Activated T-cell treated with anti-CD3 and anti-CD28 coated beads, Interleukin-2, amount 50 U/mL, for 4 hours (primary cell): Measurements from ENCODE around the gene NFIB. TPM values are rescaled to one million over a fixed set of nuclear protein-coding genes. Genes with fewer than 3 reads are reported as not detected.

Experiments used
- ATAC-seq, 2 donors: fragments of 200-7000 bp; cut with Tn5 transposase; one replicate each; pipeline ENCODE4 v1.10.0; 2021
- DNase-seq: peaks from one replicate; pipeline ENCODE4 v3.0.0-alpha.2; 2020
- H3K27me3 Mint-ChIP-seq: one replicate; pipeline ENCODE4 v1.8.0; 2021; ENCODE audit warnings: low read depth, mixed read lengths
- H3K36me3 Mint-ChIP-seq: one replicate; pipeline ENCODE4 v1.8.0; 2022; ENCODE audit warnings: mixed read lengths; ENCODE audit not compliant: insufficient read depth
- H3K4me1 Mint-ChIP-seq: one replicate; pipeline ENCODE4 v1.8.0; 2021; ENCODE audit warnings: low read depth, mixed read lengths
- H3K4me3 Mint-ChIP-seq: one replicate; pipeline ENCODE4 v1.8.0; 2021; ENCODE audit warnings: mild to moderate bottlenecking, moderate library complexity, mixed read lengths
- H3K9me3 Mint-ChIP-seq: one replicate; pipeline ENCODE4 v1.8.0; 2021; ENCODE audit warnings: mixed read lengths
- total RNA-seq, 3 donors: library from RNA; stranded (reverse); gene quantifications; one replicate each; pipeline ENCODE4 v1.2.1, GENCODE V29; 2021

The NFIB gene
- total RNA-seq, 3 donors from 2014 or later = 0.20 to 0.42 (median 0.30) TPM

DNA sequence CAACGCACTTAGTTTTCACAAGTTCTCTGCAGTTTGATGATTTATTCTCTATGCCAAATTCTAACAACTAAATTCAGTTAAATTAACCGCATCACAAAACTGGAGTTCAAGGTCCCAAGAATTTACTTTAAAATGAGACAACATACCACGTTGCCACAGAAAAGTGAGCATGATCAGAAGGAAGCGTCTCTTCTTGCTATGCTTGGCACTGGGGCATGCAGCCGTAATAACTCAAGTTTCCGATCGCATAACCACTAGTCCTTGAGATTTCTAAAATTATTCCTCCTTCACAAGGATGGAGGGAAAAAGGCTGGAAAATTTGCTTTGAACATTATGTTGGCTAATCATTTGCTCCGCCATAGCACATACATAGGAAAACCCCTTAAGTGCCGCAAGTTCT, 13.9 kb downstream of the NFIB start:
- H3K4me1 Mint-ChIP-seq = no peaks in the 10 kb centered on the region
- no peak for DNase-seq
- no peak for ATAC-seq
- H3K9me3 Mint-ChIP-seq = no peaks in the 10 kb centered on the region
- H3K36me3 Mint-ChIP-seq = no peaks in the 10 kb centered on the region
- H3K4me3 Mint-ChIP-seq = no peak overlapping the region
- H3K27me3 Mint-ChIP-seq = peaks cover 17% of the 10 kb centered on the region

DNA sequence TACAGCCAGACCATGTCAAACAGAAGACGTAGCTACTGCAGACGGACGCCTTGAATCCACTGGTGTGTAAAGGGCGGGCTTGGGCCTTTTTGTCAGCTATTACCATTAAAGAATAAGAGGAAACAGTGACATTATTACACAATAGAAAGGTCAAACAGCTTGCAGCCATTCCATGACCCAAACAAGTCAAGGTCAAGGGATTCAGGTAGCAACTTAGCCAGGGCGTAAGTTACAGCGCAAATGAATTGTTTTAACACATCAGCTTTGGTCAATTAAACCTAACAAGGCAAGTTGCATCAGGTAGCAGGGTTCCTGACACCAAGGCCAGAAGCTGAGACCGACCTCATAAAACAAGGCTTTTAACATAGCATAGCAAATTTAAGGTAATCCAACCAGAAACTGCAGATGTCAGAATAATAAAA, 15.3 kb downstream of the NFIB start:
- ATAC-seq (no peak), DNase-seq (no peak)
- Mint-ChIP-seq H3K9me3 (no peaks in the 10 kb centered on the region), H3K4me3 (no peak overlapping the region), H3K4me1 (no peaks in the 10 kb centered on the region), H3K36me3 (no peaks in the 10 kb centered on the region), H3K27me3 (peaks cover 20% of the 10 kb centered on the region)

DNA sequence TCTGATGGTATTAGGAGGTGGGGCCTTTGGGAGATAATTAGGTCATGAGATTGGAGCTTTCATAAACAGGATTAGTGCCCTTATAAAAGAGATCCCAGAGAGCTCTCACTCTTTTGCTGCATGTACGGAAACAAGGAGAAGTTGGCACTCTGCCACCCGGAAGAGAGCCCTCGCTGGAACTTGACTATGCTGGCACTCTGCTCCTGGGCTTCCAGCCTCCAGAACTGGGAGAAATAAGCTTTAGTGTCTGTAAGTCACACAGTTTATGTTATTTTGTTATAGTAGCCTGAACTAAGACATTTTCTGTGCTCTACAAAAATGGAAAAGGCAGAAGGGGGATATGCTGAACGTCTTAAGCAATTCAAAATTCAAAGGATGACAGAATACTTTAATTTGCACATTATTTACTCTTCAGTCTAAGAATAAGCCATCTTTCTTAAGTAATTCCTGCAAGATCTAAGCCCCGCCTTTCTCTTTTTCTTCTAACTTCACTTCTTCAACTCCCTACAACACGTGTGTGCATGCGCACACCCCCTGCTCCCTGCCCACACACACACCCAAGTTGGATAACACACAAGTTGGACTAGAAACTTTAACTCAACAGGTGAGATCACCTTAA, 17.3 kb downstream of the NFIB start:
- DNase-seq = no peak
- Mint-ChIP-seq H3K36me3 (no peaks in the 10 kb centered on the region), H3K27me3 (peaks cover 19% of the 10 kb centered on the region), H3K4me3 (no peak overlapping the region), H3K4me1 (no peaks in the 10 kb centered on the region), H3K9me3 (no peaks in the 10 kb centered on the region)
- no peak for ATAC-seq

DNA sequence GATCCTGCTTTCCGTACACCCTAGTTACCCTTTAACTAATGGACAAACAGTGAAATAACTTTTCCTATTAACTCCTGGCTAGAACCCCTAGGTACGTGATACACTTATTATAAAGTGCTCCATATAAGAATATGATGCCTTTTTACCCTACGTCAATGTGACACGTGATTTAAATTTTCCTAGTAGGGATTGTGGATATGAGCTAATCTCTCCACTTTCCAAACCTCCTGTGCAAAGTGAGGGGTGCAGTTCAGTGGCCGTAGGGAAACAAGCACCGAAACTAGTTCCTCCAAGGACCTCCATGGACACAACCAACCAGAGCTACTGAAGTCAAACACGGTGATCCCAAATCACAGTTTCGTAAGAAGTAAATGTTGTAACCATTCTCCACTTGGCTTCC, 19.3 kb downstream of the NFIB start:
- Mint-ChIP-seq H3K9me3 (no peaks in the 10 kb centered on the region), H3K4me3 (no peak overlapping the region), H3K36me3 (no peaks in the 10 kb centered on the region), H3K27me3 (peaks cover 16% of the 10 kb centered on the region), H3K4me1 (no peaks in the 10 kb centered on the region)
- DNase-seq (no peak), ATAC-seq (no peak)

GRCh38 chr9:14293801-14294200, 20.1 kb downstream of the NFIB start:
- Mint-ChIP-seq H3K9me3 (no peaks in the 10 kb centered on the region), H3K4me1 (no peaks in the 10 kb centered on the region), H3K27me3 (peaks cover 16% of the 10 kb centered on the region), H3K4me3 (no peak overlapping the region), H3K36me3 (no peaks in the 10 kb centered on the region)
- no peak for ATAC-seq
- DNase-seq = no peak

DNA sequence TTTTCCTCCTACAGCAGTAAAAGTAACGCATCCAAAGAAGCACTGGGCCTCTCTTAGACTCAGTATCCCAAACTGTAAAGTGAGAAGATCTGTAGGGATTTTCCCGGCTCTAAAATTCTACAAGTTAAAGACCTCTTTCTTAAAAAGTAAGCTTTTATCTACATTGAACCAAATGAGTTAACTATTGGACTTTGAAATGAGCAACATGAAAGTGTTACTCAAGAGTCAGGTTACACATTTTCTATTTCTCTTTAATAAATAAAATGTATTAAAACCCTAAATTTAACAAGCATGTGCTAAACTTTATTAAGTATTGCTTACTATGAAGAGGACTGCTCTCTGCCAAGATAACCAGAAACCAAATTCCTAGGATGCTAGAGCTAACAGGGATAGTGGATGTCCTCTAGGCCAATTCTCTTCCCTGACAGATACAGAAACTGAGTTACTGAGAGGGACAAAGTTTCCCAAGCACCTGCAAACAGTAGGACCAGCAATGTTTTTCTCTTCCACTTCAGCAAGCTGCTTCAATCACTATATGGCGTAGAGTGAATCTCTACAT, 21.7 kb downstream of the NFIB start:
- Mint-ChIP-seq H3K9me3 (no peaks in the 10 kb centered on the region), H3K4me1 (no peaks in the 10 kb centered on the region), H3K36me3 (no peaks in the 10 kb centered on the region), H3K4me3 (no peak overlapping the region), H3K27me3 (peaks cover 15% of the 10 kb centered on the region)
- ATAC-seq (no peak), DNase-seq (no peak)

GRCh38 chr9:14289916-14290315, 24.0 kb downstream of the NFIB start:
- Mint-ChIP-seq H3K36me3 (no peaks in the 10 kb centered on the region), H3K27me3 (peaks cover 11% of the 10 kb centered on the region), H3K4me3 (no peak overlapping the region), H3K4me1 (no peaks in the 10 kb centered on the region), H3K9me3 (no peaks in the 10 kb centered on the region)
- DNase-seq (no peak), ATAC-seq (no peak)

- no peak for ATAC-seq
- Mint-ChIP-seq H3K36me3 (no peaks in the 10 kb centered on the region), H3K4me3 (no peak overlapping the region), H3K4me1 (no peaks in the 10 kb centered on the region), H3K27me3 (peaks cover 7% of the 10 kb centered on the region), H3K9me3 (no peaks in the 10 kb centered on the region)
- no peak for DNase-seq
Measured at GRCh38 chr9:14288433-14288832, 25.5 kb downstream of the NFIB start.

- H3K4me1 Mint-ChIP-seq = no peaks in the 10 kb centered on the region
- H3K27me3 Mint-ChIP-seq = peaks cover 3% of the 10 kb centered on the region
- DNase-seq (no peak), ATAC-seq (no peak)
- H3K9me3 Mint-ChIP-seq = no peaks in the 10 kb centered on the region
- H3K36me3 Mint-ChIP-seq = no peaks in the 10 kb centered on the region
- H3K4me3 Mint-ChIP-seq = no peak overlapping the region
Measured at GRCh38 chr9:14286121-14286520, 27.8 kb downstream of the NFIB start.

- Mint-ChIP-seq H3K36me3 (no peaks in the 10 kb centered on the region), H3K4me3 (no peak overlapping the region), H3K9me3 (no peaks in the 10 kb centered on the region), H3K4me1 (no peaks in the 10 kb centered on the region), H3K27me3 (peaks cover 9% of the 10 kb centered on the region)
- no peak for ATAC-seq
- DNase-seq = no peak
Measured at GRCh38 chr9:14283276-14283675, 30.7 kb downstream of the NFIB start.

- no peak overlapping the region for H3K4me3 Mint-ChIP-seq
- peaks cover 9% of the 10 kb centered on the region for H3K27me3 Mint-ChIP-seq
- ATAC-seq (no peak), DNase-seq (no peak)
- H3K4me1 Mint-ChIP-seq = no peaks in the 10 kb centered on the region
- no peaks in the 10 kb centered on the region for H3K36me3 Mint-ChIP-seq
- H3K9me3 Mint-ChIP-seq = no peaks in the 10 kb centered on the region
Measured at GRCh38 chr9:14281876-14282275, 32.1 kb downstream of the NFIB start.

GRCh38 chr9:14281136-14281795, 32.7 kb downstream of the NFIB start:
- Mint-ChIP-seq H3K36me3 (no peaks in the 10 kb centered on the region), H3K4me1 (no peaks in the 10 kb centered on the region), H3K27me3 (peaks cover 9% of the 10 kb centered on the region), H3K4me3 (no peak overlapping the region), H3K9me3 (no peaks in the 10 kb centered on the region)
- DNase-seq = no peak
- no peak for ATAC-seq

DNA sequence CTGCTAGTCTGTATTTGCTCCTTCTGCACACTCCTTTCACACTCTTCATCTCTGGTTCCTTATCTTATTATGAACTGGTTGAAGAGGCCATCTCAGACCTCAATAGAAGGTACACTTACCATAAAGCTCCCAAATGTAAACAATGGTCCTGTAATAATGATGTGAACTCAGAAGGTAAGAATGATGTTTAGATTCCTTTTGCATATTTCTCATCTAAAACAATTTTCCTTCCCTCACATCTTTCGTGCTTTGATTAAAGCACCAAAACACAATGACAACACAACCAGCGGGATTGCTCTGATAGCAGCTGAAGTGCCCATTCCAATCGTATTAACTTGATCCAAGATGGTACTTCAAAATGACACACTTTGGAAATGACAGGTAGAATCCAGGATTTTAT, 34.3 kb downstream of the NFIB start:
- no peaks in the 10 kb centered on the region for H3K4me1 Mint-ChIP-seq
- H3K9me3 Mint-ChIP-seq = no peaks in the 10 kb centered on the region
- peaks cover 9% of the 10 kb centered on the region for H3K27me3 Mint-ChIP-seq
- ATAC-seq (no peak), DNase-seq (no peak)
- no peaks in the 10 kb centered on the region for H3K36me3 Mint-ChIP-seq
- no peak overlapping the region for H3K4me3 Mint-ChIP-seq

DNA sequence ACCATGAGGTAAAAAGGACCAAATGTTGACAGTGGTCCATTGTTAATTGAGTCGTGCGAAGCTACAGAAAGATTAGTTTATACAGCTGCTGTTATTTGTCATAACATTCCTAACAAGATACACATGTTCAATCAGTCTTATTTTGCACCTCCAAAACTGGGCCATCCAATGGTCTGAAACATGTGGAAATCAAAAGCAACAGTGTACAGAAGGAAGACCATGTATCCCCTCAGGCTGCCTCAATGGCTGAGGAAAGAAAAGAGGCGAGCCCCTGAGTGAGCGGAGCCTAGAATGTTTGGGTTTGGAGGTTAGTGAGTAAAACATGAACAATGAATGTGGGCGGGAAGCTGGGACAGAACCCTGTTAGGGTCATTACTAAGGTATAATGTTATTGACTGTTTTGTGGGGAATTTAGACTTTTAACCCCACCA, 35.6 kb downstream of the NFIB start:
- ATAC-seq (no peak), DNase-seq (no peak)
- H3K4me3 Mint-ChIP-seq = no peak overlapping the region
- no peaks in the 10 kb centered on the region for H3K36me3 Mint-ChIP-seq
- peaks cover 11% of the 10 kb centered on the region for H3K27me3 Mint-ChIP-seq
- no peaks in the 10 kb centered on the region for H3K9me3 Mint-ChIP-seq
- H3K4me1 Mint-ChIP-seq = peaks cover 3% of the 10 kb centered on the region

- H3K4me1 Mint-ChIP-seq = peaks cover 3% of the 10 kb centered on the region
- no peaks in the 10 kb centered on the region for H3K9me3 Mint-ChIP-seq
- ATAC-seq (no peak), DNase-seq (no peak)
- H3K4me3 Mint-ChIP-seq = no peak overlapping the region
- no peaks in the 10 kb centered on the region for H3K36me3 Mint-ChIP-seq
- peaks cover 11% of the 10 kb centered on the region for H3K27me3 Mint-ChIP-seq
Measured at GRCh38 chr9:14277761-14278160, 36.2 kb downstream of the NFIB start.
